HG02970 (cell line): ENCODE measurements around the gene TMEM198.

ENCODE experiments used
- ATAC-seq: cut with Tn5 transposase; IDR thresholded peaks from one replicate; pipeline ENCODE4 v1.9.1; 2021; ENCODE audit warnings: mild to moderate bottlenecking, moderate library complexity, moderate number of reproducible peaks; ENCODE audit not compliant: unreplicated experiment, low FRiP score

The TMEM198 gene

DNA sequence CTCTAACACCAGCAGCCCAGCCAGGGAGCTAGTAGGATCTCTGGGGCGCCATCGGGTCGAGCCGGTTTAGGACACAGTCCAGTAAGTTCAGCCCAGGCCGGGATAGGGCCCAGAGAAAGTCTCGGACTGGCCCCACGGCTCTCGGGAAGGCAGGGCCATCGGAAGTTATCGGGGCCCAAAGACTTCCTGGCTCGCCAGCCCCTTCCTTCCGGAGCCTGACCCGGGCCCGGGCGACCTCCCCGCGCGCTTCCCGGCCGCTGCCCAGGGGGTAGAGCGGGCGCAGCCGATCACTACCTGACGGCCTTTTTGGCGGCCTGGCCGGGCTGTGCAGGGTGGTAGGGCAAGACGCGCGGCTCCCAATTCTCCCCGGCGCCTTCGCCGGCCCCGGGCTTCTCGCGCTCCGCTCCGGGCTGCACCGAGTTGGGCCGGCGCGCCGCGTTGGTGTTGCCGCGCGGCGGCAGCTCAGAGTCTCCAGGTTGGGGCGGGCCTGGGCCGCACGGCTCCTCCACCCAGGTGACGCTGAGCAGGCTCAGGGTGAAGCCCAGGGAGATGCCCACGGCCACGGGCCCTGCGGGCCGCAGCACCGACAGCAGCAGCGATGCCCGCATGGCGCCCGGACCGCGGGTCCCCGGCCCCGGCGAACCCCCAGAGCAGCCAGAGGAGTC is 765 bp upstream of the TMEM198 start:
- ATAC-seq, result peak; percentile 30

DNA sequence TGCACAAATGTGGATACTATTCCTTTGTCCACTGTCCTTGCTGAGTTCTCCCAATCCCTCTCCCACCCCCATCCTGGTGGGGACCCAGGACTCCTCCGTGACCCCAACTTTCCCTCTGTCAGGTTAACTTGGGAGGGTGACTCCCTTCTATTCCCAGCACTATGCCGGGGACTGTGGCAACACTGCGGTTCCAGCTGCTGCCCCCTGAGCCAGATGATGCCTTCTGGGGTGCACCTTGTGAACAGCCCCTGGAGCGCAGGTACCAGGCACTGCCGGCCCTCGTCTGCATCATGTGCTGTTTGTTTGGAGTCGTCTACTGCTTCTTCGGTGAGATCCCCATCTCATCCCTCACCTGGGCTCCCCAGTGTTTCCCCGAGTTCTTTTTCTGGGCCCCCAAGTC is 739 bp downstream of the TMEM198 start:
- no peak for ATAC-seq

DNA sequence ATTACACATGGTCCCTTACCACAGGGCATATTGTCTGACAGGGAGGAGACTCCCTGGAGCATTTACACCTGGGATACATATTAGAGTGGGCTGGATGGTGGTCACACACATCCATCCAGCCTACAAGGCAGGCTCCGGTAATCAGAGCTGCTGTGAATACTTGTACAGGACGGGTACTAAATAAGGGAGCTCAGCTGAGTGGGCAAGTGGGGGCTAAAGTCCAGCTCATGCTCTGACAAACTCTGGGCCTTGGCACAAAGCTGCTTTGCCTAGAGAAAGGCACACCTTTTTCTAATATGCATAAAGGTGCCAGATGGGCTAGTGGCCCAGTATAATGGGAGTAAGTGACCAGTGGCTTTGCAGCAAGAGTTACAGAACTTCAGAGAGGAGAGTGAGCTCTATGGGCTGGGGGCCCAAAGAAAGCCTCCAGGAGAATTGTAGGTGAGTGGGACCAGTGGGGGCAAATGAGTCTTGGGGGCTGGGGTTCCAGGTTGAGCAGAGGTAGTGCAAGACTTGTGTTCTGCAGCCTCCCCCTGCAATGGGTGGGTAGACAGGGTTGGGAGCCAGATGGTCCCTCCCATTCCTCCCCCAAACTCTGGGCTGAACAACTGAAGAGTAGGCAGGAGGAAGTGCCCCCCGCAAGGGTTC is 1.6 kb downstream of the TMEM198 start:
- no peak for ATAC-seq

DNA sequence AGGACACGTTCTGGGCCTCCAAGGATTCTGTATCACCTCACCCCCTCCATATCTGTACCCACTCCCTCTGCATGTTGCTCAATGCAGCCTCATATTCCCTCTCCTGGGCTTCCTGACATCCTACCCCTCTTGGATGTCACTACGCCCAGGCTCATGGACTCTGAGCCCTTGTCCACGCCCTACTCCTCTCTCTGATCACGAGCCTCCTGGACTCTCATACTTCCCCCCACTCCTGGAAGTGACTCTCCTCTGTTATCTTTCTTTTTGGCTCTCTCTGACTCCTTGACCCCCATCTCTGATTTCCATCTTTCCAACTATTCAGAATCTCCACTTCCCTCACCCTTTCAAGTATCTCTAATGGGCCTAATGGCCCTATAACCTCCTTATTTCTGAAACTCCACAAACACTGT is 2.1 kb downstream of the TMEM198 start:
- ATAC-seq, result no peak

DNA sequence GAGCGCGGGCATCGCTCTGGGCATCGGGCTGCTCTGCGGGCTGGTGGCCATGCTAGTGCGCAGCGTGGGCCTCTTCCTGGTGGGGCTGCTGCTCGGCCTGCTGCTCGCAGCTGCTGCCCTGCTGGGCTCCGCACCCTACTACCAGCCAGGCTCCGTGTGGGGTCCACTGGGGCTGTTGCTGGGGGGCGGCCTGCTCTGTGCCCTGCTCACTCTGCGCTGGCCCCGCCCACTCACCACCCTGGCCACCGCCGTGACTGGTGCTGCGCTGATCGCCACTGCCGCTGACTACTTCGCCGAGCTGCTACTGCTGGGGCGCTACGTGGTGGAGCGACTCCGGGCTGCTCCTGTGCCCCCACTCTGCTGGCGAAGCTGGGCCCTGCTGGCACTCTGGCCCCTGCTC is 3.8 kb downstream of the TMEM198 start:
- no peak for ATAC-seq

DNA sequence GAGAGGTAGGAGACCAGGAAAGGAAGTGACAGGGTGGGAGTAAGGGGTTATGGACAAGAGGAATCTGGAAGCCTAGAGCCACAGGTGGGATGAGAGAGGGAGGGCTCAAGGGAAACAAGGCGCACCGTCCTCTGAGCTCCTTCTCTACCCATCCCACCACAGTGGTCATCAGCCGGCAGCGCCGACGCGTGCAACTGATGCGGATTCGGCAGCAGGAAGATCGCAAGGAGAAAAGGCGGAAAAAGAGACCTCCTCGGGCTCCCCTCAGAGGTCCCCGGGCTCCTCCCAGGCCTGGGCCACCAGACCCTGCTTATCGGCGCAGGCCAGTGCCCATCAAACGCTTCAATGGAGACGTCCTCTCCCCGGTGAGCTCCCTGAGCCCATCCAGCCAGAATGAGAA is 5.2 kb downstream of the TMEM198 start:
- no peak for ATAC-seq

DNA sequence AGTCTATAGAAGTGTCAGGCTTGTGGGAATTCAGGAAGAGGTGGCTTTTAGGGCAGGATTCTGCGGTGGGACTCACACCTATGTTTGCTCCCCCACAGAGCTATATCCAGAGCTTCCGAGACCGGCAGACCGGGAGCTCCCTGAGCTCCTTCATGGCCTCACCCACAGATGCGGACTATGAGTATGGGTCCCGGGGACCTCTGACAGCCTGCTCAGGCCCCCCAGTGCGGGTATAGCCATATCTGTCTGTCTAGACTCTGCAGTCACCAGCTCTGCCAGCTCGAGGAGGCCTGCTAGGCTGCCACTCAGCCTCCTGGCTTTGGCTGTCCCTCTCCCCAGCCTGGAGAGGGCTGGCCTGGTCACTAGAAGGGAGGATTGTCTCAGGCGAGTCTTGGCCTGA is 5.8 kb downstream of the TMEM198 start:
- no peak for ATAC-seq

DNA sequence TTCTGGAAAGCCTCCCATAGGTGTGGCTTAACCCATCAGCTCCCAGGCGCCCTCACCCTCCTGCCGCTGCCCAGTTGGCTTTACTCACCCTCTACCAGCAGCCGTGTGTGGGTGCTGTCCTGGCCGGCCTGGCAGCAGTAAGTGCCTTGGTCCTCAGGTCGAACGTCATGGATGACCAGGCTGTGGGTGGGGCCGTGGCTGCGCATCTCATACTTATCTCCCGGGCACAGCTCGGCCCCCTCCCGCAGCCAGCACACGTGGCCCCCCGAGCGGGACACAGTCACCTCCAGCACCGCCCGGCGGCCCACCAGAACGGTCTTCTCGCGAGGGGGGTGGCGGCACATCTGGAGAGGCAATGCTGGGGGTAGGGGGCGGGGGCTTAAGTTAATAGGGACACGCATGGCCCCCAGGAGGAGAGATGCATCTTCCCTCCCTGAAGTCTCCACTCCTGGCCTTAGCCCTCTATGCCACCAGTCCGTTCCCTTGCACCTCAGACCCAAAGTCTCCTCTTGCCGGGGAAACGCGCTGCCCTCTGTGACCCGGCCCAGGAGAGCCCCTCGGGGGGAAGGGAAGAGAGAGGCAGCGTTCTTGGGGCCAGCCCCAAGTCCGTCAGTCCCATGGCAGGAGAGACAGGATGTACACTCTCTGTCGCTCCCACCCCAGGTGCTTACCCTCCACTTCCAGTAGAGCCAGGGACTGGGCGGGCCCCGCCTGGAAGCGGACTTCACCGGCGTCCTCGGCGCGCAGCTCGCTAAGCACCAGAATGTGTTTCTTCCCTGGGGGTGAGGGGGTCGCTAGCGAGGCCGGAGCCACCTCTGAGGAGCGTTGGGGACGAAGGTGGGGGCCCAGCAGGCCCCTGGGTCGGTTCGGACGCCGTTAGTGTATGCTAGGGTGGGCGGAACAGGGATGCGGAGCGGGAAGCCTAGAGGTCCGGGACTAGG is 7.9 kb downstream of the TMEM198 start:
- no peak for ATAC-seq

DNA sequence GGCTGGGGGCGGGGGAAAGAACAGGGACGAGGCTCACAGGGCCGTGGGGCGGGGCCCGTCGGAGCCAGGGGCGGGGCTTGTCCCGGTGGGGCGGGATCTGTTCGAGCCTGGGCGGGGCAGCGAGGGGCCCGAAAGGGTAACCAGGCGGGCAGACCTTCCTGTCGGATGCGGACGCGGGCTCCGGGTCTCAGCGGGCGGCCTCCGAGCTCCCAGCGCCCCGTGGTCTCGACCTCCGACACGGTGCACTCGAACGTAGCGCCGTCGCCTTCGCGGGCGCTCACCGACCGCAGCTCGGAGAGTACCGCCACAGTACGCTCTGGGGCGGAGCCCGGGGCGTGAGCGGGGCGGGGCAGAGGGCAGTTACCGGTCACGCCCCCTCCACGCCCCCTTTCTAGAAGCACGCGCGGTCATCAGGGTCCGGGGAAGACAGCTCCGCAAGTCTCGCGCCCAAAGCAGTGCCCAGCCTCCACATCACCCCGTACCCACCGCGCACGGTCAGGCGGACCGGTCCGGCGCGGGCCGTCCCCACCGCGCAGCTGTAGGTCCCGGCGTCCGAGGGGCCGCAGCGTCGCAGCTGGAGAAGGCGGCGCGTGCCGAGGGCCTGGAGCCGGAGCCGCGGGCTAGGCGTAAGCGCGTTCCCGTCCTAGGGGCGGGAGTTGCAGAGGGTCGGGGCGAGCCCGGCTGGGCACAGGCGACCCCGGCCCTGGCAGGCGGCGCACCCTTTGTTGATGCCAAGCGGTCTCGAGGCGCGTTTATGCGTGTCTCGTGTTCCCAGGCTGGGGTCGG is 8.7 kb downstream of the TMEM198 start:
- ATAC-seq, result peak; percentile 64

DNA sequence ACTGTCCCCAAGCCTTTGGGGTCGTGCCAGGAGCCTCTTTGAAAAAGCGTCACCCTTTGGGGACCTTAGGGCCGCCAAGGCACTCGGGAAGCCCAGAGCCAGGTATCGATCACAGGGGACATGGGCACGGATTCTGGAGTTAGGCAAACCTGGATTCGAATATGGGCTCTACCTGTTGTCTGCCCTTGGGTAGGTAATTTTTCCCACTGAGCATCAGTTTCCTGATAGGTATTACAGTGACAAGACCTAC is 9.3 kb downstream of the TMEM198 start:
- no peak for ATAC-seq

DNA sequence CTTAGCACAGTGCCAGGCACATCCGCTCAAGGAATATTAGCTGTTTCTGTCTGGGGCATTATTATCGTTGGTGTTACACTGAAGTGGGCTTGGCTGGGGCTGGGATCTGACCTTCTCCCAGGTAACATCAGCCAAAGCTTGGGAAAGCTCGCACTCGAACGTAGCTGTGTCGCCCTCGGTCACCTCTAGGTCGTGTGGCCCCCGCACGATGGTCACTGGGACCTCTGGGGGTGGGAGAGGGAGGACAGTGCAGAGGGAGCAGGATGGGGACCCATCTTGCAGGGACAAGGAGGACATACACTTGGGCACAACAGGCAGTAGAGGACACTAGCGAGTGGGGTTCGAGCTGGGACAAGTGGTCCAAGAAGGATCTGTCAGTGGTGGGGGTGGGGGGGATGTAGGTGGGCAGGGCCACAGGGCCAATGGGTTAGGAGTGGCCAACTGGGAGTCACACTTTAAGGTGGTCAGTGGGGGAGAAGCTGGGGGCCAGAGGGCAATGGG is 9.7 kb downstream of the TMEM198 start:
- ATAC-seq, result no peak

DNA sequence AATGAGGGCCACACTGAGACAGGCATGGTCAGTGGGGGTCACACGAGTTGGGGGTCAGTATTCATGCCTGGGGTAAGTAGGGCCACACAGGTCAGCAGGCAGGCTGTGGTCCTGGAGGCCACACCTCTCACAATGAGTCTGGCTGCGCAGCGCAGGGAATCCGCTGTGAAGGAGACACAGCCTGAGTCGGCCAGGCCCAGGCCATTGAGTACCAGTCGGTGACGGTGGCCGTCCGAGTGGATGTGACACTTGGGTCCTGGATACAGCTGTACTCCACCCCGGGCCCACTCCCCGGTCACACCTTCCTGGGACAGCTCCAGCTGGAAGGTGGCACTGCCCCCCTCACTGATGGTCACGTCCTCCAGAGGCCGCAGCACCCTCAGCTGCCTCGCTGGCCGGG is 10.5 kb downstream of the TMEM198 start:
- ATAC-seq, result no peak

DNA sequence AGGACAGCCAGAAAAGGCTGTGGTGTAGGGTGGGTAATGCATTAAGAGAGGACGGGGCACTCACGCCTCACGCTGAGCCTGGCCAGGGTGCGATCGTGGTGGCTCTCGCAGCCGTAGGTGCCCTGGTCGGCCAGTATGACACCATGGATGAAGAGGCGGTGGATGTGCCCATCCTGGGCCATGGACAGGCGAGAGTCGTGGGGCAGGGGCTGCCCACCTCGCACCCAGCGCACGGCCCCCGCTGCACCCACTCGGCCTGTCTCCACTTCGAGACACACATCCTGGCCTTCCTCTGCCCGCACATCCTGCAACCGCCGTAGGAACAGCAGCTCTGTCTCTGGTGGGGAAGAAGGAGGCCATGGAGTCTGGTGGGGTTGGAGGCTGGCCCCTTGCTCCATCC is 12.1 kb downstream of the TMEM198 start:
- ATAC-seq, result no peak

DNA sequence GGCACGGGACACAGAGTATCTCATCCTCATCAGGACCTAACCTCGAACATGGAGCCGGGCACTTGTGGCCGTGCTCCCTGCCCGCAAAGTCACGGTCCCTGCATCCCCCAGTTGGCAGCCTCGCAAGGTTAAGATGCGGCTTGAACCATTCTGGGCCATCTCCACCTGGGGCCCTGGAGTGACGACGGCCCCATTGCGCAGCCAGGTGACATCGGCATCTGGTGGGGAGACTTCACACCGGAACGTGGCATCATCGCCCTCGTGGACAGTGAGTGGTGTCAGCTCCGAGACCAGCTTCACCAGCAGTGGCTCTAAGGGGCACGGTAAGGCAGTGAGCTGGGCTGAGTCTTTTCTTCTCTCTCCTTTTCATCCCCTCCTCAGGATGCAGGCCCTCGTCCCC is 12.6 kb downstream of the TMEM198 start:
- ATAC-seq, result no peak

DNA sequence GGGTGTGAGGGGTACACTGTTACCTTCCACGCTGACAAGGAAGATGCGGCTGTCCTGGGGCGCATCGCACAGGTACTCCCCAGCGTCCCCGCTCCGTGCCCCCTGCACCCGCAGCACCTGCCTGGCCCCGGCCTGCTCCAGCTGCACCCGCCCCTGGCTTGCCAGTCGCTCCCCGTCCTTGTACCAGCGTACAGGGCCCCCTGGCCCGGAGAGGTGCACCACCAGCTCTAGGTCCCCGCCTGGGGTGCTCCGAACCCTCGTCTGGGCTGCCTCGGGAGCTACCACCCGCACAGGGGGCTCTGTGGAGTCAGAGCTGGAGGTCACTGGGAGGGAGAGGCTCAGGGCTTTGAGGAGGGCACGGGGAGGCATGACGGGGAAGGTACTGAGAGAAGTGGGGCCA is 13.5 kb downstream of the TMEM198 start:
- no peak for ATAC-seq

DNA sequence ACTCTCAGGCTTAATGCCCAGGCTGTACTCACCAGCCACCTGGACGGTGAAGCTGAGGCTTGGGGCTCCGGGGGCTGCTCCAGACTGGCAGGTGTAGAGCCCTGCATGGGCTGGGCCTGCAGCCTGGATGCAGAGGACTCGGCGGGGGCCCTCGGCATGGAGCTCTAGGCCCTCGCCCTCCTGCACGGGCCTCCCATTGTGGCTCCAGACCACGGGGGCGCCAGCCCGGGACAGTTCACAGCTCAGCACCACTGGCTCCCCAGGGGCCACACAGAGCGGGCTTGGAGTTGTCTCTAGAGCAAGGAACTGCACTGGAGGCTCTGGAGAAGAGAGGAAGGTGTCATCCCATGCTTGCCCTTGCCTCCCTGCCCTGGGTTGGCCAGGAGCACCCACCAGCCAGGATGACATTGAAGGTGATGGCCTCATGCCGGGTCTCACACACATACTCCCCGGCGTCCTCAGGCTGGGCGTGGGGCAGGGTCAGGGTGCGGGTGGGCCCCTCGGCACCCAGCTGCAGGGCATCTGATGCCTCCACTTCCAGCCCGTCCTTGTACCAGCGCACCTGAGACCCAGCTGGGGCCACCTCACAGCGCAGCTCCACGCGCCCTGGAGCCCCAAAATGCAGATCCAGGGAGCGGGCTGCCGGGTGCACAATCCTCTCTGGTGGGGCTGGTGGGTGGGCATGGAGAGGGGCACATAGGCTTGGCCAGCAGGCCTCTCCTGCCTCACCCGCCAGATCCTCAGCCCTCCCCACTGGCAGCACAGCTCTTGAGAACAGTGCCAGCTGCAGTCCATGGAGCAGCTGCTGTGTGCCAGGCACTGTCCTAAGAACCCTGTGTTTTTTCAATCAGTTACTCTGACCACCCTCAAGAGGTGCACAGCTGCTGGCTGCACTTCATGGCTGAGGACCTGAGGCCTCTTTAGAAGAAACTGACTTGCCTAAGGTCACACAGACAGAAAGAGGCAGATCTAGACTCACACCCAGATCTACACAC is 14.3 kb downstream of the TMEM198 start:
- no peak for ATAC-seq

DNA sequence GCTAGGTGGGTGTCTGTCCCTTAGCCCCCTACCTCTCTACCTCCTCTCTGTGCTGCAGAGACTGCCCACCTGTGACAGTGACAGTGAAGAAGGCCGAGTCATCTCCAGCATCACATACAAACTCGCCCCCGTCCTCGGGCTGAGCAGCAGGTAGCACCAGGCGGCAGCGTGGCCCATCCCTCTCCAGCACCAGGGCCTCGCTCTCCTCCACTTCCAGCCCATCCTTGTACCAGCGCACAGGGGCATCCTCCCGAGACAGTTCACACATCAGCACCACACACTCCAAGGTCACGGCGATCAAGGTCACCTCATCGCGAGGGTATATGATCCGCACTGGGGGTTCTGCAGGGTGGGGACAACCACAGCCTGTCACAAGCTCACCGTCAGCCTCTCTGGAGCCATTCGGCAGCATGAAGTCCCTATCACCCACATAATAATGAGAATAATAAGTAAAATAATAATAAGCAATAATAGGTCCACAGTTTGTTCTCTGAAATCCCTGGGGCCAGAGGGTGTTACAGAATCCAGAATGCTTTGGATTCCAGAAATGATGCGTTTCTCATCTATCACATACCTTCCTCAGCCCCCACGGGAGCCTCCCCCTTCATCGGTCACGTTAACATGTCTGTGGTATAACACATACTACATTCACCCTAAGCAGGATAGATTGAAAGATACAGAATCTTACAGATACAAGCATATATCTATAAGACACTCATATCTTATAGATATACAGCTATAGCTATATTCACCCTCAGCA is 15.5 kb downstream of the TMEM198 start:
- no peak for ATAC-seq

DNA sequence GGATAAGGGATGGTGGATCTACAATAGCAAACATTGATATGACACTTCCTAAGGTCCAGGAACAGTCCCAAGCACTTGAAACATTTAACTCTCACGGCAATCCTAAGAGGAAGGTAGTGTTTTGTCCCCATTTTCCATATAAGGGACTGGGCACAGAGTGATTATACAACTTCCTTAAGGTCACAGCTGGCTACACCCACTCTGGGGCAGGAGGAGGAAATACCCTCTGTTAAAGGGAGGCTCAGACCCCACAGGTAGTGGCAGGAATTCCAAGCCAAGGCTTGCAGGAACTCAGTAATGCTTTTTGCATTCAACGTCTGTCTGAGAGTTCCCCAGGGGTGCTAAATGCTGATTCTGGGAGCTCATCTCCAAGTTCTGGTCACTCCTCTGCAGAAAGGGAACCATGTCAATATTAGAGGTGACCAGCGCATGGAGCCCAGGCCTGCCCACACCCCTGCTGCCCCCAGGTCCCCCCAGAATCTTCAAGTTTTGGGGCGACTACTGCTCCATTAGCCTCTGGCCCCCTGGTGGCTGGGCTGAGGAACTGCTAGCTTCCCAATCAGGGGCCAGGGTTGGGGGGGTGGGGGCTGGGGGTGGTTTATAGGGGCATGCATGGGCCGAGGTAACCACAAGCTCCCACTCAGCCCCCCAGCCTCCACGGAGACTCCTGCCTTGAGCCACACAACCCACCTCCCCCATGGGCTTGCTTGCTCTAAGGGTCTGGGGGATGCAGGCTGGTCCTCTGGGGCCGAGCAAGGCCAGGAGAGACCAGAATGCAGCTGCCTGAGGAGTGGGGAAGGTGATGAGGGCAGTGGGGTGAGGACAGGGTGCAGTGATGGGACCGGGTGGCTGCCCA is 16.4 kb downstream of the TMEM198 start:
- no peak for ATAC-seq
